NCI-H187 treated with DMSO at 0.1 percent for 48 hours (cell line): ENCODE results near the gene CDRT4.

Experiments used
- DNase-seq: peaks from one replicate; lab custom pipeline; 2025; lab: John Stamatoyannopoulos, UW

Gene CDRT4

GRCh38 chr17:15393414-15393813, 74.0 kb downstream of the CDRT4 start:
- DNase-seq: no peak

DNA sequence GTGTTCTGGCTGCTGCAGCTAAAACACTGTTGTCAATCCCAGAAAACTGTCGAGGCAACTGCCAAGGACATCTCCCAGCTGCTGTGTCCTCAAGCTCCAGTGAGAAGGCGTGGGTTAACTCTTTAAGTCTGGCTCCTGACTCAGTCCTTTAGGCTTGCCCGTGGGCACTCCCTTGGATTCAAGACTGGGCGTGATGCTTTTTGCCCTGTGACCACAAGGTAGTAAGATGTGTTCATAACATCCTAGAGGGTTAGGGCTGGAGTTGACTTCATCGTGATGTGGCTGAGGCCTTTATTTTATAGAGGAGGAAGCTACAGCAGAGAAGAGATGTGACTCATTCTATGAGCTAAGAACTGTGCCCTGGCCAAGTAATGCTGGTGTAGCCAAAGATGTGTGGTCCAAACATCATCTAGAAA, 75.1 kb downstream of the CDRT4 start:
- no peak for DNase-seq

GRCh38 chr17:15388356-15389041, 78.9 kb downstream of the CDRT4 start:
- DNase-seq: no peak

- no peak for DNase-seq
Observed at GRCh38 chr17:15386083-15386482, 81.3 kb downstream of the CDRT4 start.
